ENCODE data around the gene RIN1.

The RIN1 gene

DNA sequence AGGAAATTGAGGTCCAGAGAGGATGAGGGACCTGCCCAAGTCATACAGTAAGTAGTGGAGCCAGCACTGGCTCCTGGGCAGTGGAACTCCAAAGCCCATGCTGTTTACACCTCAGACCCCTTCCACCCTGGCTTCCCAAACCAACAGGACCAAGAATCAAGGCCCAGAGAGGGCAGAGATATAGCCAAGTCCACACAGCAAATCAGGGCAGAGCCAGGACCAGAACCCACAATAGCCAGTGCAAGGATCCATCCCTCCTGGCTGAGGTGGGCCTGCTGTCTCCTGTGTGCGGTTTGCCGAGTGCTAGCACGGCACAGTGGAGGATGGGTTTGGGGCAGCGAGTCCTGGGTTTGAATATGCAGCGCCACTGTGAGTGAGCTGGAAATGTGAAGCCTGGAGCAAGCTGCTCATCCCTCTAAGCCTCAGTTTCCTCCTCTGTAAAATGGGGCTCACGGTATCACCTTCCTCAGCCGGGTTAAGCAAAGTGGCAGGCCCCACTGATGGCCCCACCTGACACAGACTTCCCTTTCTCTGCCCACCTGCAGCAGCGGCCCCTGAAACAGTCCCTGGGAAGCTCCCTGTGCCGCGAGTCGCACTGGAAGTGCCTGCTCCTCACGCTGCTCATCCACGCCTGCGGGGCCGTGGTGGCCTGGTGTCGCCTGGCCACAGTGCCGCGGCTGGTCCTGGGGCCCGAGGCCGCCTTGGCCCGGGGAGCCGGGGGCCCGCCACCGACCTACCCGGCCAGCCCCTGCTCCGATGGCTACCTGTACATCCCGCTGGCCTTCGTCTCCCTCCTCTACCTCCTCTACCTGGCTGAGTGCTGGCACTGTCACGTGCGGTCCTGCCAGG, 42.2 kb downstream of the RIN1 start:
- no peak for DNase-seq

DNA sequence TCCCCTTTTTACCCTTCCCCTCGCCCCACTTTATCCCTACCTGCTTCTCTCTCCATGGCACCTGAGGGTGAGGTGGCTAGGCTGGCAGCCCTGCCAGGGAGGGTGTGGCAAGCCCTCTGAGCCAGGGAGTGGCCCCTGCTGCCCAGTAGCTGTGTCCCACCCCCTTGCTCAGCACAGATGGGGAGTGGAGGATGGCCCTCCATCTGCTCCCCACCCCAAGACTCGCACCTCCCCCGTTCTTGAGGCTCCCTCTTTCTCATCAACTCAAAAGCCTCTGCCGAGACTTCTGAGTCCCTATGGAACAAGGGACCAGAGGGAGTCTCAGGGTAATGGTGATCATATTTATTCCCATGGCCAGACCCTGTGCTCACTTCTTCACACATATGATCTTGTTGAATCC, 42.9 kb downstream of the RIN1 start:
- no peak for DNase-seq

DNA sequence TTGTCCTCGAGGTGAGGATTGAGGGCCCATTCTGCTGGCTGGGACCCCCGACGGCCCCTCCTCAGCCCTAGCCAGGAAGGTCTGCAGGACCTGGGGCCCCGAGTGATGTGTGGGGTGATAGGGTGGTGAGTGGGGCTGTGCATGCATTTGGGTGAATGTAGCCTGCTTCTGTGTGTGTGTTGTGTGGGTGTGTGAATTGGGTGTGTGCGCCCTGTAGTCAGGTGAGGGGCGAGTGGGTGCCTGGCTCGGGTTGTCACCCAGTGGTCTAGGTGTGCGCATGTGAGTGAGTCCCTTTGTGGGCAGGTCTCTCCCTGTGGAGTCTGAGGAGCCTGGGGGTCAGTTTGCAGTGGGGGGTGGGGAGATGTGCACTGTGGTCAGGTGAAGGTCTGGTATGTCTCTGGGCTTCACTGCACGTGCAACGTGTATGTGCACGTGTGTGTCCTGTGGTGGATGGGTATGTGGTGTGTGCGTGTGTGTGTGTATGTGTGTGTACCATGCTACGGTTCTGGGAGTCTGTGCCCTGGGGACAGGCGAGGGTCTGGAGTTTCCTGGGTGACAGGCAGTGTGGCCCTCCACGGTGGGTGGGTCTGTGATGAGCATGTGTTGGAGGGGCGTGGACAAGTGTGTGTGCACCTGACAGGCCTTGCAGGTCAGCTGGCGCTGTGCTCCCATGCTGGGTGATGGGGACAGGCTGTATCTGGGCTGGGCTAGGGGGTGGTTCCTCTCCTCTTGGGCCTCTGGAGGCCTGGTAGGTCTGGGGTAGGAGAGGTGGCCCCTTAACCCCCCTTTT, 43.5 kb downstream of the RIN1 start:
- no peak for DNase-seq

DNA sequence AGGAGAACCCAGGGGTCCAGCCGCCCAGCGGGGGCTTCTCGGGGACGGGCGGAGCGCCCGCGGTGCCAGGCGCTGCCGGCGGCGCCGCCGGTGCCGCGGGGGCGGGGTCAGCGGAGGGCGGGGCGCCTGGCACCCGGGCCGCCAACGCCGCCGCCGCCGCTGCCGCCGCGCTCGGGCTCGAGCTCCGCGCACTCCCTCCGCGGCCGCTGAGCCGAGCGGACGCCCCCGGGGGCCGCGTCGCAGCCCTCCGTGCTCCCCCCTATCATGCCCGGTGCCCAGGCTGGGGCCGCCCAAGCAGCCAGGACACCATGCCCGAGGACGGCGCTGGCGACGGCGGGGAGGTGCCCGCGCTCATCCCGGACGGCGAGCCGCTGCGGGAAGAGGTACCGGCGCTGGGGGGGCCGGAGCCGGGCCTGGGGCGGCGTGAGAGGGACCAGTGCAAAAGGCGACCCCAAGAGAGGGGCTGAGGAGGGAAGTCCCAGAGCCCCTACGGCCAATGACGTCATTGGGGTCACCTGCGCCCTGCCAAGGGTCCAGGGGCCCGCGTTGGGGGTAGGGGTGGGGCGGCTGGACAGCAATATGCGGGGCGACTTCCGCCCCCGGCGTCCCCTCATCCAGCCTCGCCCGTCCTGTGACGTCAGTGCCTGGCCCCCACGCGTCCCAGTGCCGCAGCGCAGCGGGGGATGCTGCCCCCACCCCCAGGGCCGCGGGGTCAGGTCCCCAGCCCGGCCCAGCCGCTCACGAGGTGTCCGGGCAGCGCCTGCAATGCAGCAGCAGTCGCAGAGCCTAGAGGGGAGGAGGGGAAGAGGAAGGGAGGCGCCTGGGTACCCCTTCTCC, 44.3 kb downstream of the RIN1 start, which contains the start of gene TMEM151A:
Gene TMEM151A (plus strand): TSS at position 189 of the 837 bp plus-strand sequence. CDS start 120 bp downstream, at position 309.
- DNase-seq = peak; percentile 46

DNA sequence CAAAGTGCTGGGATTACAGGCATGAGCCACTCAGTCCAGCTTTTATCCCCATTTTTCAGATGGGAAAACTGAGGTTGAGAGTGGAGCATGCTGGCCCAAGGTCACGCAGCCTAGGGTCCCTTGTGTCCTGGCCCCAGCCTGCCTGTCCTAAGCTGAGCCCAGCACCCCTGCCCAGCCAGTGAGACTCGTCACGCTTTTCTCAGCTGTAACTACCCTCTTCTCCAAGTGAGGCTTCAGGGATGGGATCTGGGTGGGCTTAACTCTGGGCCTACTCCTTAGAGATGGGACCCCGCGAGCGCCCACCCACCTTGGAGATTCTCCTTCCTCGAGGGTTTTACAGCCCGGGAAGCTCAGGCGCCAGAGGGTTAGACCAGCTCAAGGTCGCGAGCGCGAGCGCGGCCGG, 44.9 kb downstream of the RIN1 start:
- no peak for DNase-seq

DNA sequence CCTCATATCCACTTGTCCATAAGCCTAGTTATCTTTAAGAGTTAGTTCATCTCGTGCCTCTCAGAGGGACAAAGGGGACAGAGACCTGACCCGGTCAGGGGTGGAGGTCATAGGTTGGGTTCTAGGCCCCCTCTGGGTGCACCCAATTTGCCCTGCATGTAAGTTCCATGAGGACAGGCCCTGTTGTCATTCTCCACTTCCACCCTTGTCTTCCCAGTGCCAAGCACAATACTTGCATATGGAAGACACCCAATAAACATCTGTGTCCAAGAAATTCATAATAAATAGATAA, 46.0 kb downstream of the RIN1 start:
- DNase-seq = no peak

DNA sequence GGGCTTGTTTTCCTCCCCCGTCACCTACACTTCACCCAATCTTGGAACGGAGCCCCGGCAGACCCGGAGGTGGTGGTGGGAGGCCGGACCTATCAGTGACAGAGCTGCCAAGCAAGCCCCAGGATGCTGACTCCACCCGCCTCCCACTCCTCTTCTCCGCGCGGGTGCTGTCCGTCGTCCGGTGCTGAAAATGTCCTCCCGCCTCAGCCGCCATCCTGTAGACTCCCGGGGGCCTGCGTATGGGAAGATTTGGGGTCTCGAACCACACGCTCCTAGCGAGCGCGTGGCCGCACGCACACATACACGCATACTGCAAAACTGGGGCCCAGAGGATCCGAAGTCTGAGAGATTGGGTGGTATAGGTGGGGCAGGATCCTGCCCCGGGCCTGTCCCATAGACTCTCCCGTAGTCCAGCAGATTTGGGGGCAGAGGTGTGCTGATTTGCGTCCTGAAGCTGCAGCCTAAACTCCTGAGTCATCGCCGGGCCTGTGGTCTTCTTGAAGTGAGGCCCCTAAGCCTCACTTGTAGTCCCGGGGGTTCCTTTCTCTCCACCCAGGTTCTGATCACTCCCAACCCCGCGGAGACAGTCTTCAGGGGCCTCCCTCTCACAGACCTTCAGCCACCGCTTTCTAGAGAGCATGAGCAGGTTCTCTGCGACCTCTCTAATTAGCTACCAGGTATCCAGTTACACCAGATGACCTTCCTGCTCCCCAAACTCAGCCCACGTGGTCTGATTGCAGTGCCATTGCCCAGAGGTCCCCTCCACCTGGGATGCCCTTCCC, 46.5 kb downstream of the RIN1 start:
- peak; percentile 79 for DNase-seq

DNA sequence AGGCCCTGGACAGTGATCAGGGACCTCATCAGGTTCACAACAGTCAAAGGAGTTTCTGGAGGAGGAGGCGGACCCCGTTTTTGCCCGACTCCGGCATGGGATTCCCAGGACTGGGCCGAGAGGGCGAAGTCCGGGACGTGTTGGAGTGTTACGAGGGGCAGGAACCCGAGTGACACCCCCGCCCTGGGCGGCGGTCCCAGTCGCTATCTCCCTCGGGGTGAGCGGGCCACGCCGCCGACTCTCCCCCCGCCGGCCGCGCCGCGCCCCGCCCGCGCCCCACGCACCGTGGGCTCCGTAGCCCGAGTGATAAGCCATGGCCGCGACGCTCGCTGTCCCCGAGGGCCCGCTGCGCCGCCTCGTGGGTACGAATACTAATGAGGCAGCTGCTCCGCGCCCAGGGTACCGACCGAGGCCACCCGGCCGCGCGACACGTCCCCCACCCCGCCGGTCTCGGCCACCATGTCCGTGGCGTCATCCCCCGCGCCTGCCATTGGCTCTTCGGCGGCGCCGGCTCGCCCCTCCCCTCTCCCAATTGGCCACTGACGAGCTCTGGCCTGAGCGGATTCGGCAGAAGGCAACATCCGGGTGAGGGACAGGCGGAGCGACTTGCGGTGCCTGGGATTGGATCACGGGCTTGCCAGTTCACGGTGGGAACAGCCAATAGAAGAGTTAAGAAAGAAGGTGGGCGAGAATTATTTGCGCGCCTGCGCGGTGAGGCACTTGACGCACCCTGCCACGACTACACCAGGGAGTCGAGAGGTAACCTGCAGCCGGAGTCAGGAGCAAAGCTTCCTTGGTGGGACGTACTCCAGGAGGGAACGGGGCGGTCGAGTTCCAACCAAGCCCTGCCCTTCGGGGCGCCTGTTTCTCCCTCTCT, 47.3 kb downstream of the RIN1 start, which contains the start of gene YIF1A:
Gene YIF1A (minus strand): TSS at position 473 of the 877 bp plus-strand sequence. CDS start 158 bp downstream, at position 315.
- peak; percentile 95 for DNase-seq

DNA sequence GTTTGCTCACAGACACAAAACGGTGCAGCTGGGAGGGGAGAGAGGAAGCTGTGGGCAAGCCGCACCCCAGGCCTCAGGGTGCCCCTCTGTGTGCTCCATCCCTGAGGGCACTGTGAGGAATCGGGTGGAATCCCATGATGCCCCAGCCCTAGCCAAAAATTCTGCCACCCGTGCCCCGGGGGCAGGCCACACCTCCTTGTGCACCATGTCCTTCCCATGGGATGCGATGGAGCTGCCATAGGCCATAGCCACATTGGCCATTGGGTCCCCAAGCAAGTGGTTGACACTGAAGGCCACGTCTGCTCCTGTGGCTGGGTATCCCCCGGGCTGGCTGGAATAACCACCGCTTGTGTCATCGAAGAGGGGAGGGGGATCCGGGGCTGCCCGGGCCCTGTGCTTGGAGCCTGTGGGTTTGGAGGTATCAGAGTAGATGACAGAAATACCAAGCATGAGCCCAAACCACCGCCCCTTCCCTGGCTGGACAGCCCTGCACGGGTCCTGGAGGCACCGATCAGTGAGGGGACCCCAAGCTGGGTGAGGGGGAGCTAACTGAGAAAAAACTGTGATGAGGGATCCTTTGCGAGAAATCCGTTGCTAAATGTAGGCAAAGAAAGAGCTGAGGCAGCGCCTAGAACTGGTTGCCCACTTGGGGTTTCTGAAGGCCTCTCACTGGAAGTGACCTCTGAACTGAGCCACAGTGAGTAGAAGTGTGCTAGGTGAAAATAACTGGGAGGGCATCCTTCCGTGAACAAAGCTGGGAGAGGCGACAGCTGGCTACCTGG, 48.2 kb downstream of the RIN1 start:
- DNase-seq = no peak

DNA sequence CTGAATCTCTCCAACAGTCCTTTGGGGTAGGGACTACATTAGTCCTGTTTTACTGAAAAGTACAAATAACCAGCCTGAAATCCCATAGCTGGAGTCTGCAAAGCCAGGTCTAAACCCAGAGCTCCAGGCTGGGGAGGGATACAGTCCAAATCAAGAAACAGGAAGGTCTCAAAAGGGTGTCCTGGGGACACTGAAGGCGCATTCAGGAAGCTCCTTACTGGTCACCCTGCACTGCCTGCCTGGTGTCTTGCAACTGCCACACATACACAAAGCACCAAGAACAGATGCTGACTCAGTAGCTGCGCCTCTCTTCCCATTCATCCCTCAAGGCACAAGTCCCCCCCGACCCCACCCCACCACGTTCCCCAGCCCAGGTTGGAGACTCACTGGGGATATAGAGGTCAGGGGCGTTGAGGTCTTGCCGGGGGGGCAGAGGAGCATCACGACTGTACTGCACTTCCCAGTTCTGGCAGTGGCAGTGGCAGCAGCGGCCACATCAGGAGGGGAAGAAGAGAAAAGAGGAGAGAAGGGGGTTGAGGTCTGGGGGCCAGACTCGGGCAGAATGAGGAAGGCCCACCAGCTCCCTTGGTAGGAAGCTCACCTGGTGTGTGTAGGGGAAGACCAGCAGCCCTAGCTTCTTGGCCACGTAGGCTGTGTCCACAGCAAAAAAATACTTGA, 48.9 kb downstream of the RIN1 start:
- DNase-seq = no peak

DNA sequence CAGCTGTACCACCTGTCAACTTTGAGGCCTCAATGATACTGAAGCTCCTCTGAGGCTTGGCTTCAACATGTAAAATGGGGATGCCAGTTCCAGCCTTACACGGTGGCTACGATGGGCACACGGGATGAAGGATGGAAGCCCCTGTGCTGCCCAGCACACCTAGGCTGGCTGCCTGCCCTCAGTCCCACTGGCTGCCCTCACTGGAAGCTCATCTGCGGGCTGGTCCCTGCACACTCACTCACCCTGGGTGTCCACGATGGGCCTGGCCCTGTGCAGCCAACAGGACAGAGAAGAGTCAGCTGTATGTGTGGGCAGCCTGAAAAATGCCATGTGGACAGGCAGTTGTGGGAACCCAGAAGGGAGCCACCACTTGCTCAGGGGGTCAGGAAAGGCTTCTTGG, 49.5 kb downstream of the RIN1 start:
- no peak for DNase-seq

DNA sequence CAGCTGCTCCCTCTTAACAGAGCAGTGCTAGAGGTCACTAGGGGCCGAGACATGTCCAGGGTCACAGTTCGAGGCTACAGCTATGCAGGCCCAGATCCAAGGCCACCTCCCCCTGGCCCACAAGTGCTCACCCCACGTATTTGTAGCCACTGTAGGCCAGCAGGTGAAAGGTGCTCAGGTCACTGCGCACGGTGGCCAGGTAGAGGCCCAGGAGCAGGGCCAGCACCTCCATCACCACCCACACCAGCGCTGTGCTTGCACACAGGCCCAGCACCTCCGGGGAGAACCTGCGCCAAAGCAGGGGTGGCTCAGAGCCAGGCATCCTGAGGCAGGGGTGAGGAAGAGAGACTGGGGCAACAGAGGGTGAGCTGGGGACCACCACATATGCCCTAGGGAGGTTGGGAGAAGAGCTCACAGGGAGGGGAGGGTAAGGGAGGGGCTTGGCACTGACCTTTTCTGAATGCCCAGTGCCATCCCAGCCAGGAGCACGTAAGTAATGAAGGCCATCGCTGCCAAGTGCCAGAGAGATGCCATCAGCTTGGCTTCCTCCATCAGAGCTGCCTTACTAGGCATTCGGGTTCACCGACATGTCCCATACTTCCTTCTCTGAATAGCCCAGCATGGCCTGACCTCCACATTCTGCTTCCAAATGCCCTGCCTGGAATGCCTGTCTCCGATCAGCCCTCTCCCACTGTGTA, 50.8 kb downstream of the RIN1 start:
- DNase-seq = no peak

DNA sequence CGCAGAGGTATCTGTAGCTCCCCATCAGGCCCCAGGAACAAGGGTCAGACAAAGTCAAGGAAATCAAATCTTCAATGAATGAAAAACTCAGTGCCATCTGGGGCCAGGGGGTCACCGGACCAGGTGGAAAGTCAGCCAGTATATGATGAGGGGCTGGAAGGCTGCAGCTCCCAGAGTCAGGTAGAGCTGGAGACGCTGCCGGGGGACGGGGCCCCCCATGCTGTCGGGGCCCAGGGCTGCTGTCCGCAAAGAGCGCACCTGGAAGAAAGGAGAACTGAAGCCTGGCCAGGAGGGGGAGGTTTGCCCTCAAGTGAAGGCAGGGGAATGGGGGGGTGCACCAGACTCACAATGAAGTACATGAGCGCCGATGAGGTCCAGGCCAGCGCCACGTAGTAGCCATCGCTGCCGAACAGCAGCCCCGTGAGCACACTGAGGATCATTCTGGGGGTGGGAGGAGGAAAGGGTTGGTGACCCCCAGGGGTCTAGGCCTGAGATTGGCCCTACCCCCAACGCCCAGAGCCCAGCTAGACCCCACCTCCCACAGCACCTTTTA, 51.6 kb downstream of the RIN1 start:
- DNase-seq = no peak

DNA sequence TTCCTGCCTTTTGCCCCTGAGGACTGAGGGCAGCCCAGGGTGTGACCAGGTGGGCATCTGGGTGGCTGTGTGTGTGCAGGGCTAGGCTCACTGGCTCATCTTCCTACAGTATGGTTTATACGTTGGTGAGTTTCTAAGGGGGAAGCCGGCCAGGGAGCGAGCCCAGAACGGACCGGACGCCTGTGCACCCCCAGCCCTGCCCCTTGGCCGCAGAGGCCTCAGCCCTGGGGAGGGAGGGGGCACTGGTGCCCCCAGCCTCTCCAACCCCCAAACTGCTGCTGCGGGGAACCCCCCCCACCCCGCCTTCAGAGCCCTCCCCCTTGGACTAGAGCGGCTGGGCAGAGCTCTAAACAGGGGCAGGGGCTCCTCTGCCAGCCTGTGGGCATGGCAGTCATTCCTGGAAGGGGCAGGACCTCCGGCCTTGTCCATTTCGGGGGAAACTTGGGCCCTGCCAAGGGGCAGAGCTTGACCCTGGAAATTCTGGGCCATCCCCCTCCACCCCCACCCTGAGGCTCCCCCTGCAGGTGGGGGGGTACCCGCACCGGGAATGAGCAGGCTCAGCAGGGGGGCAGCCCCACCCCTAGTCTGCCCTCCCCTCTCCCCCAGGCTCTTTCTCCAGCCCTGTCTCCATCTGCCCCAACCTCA, 52.7 kb downstream of the RIN1 start:
- no peak for DNase-seq

DNA sequence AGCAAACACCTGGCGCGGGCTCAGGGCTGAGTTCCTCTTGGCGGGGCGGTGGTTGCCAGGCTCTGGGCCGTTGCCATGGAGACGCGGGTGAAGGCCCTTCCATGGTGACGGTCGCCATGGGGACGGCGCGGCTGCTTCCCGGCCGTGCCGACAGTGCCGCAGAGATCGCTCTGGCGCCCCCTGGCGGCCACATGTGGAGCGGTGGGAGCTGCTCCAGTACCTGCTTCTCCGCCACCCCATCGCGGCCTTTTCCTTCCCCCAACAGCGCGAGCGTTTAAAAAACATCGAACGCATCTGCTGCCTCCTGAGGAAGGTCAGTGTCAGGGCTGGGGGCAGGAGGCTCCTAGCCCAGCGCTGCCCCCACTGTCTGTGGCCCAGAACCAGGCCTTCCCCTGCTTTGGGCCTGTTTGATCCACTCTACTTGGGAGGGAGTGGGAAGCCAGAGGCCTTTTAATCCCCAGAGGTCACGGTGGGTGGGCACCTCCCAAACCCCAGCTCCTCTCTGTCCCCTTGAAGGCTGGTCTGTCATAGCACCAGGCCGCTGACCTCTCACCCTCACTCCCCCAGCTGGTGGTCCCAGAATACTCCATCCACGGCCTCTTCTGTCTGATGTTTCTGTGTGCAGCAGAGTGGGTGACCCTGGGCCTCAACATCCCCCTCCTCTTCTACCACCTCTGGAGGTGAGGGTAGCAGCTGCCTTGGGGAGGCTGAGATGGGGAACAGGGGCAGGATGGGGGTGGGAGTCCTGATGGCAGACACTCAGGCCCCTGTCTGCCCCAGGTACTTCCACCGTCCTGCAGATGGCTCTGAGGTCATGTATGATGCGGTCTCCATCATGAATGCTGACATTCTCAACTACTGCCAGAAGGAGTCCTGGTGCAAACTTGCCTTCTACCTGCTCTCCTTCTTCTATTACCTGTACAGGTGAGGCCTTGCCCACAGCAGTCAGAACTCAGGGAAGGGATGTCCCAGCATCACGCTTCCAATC, 53.5 kb downstream of the RIN1 start:
- peak; percentile 98 for DNase-seq

Data from stimulated activated CD4-positive, alpha-beta T cell treated with anti-CD3 and anti-CD28 coated beads, Interleukin-12 subunit alpha, Interleukin-12 subunit beta, amount 100 ng/mL, for 4 hours (primary cell).